ENCODE measurements around the gene S100A10. TPM values are rescaled to one million over a fixed set of nuclear protein-coding genes. Genes with fewer than 3 reads are reported as not detected.

Gene S100A10
- total RNA-seq, 1 donor from 2014 or later = 1,257 TPM

DNA sequence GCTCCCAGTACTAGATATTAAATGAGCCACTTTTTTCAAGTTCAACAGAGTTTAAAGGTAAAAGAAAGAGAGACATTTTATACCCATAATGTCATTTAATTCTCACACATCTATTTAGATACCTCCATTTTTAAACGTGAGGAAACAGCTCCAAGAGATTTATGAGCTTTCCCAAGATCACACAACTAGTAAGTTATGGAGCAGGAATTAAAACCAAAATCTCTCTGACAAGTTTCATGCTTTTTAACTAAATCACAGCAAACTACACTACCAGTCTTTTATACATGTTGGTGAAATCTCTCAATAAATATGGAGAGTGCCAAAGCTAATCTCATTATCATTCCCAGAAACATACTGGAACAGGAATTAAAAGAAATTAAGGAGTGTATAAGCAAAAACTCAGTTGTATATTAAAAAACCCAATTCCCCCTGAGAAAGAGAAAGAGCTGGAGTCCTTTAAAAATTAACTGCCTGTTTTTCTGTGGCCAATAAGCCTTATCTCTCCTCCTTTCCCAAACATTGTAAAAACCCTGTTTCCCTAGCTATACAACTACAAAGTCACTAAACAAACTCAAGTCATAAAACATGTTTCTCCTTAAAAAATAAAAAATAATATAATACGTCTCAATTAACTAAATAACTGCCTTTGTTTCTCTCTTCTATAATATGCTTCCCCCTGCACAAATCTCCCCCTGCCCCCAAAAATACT is 57.6 kb downstream of the S100A10 start:
- Histone ChIP-seq H3K4me2 (ENCODE audit: low read length) (no peak overlapping the region), H2AFZ (ENCODE audit: low read depth, low read length) (no peak overlapping the region), H3K79me2 (ENCODE audit: insufficient read depth, low read length) (no peaks in the 10 kb centered on the region), H3K9ac (ENCODE audit: low read length) (no peak overlapping the region), H3K27me3 (ENCODE audit: insufficient read depth, low read length) (peaks cover 2% of the 10 kb centered on the region), H3K4me3 (ENCODE audit: insufficient read depth, low read depth, low read length) (no peak overlapping the region), H3K36me3 (ENCODE audit: insufficient read depth, low read length) (no peaks in the 10 kb centered on the region), H3K9me3 (ENCODE audit: insufficient read depth, low read depth, low read length) (no peaks in the 10 kb centered on the region), H3K27ac (ENCODE audit: low read depth, low read length) (no peak overlapping the region), H3K4me1 (ENCODE audit: insufficient read depth, low read length) (peaks cover 4% of the 10 kb centered on the region), H4K20me1 (ENCODE audit: insufficient read depth, low read length) (no peaks in the 10 kb centered on the region)
- peaks cover 18% of the 10 kb centered on the region for H3K4me1 Mint-ChIP-seq (ENCODE audit: low read depth, unreplicated experiment)
- H3K36me3 Mint-ChIP-seq (ENCODE audit: low read depth, unreplicated experiment) = no peaks in the 10 kb centered on the region
- H3K4me3 Mint-ChIP-seq (ENCODE audit: unreplicated experiment) = no peak overlapping the region
- peak overlapping the region; percentile 2 for H3K27ac Mint-ChIP-seq (ENCODE audit: unreplicated experiment)
- no peak for FAIRE-seq
- H3K9me3 Mint-ChIP-seq (ENCODE audit: unreplicated experiment) = no peaks in the 10 kb centered on the region
- H3K27me3 Mint-ChIP-seq (ENCODE audit: low read depth, unreplicated experiment) = no peaks in the 10 kb centered on the region
- TF ChIP-seq, protein P1, sequence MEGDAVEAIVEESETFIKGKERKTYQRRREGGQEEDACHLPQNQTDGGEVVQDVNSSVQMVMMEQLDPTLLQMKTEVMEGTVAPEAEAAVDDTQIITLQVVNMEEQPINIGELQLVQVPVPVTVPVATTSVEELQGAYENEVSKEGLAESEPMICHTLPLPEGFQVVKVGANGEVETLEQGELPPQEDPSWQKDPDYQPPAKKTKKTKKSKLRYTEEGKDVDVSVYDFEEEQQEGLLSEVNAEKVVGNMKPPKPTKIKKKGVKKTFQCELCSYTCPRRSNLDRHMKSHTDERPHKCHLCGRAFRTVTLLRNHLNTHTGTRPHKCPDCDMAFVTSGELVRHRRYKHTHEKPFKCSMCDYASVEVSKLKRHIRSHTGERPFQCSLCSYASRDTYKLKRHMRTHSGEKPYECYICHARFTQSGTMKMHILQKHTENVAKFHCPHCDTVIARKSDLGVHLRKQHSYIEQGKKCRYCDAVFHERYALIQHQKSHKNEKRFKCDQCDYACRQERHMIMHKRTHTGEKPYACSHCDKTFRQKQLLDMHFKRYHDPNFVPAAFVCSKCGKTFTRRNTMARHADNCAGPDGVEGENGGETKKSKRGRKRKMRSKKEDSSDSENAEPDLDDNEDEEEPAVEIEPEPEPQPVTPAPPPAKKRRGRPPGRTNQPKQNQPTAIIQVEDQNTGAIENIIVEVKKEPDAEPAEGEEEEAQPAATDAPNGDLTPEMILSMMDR (IDR thresholded peaks at IDR 0.05; ENCODE audit: insufficient read depth, low read depth, low read length) = no peak
- TF ChIP-seq EZH2 (IDR thresholded peaks at IDR 0.05; ENCODE audit: insufficient read depth, low read length) = no peak
- no peak for DNase-seq (ENCODE audit: low read depth)

GRCh38 chr1:151935154-151935553 is 58.5 kb downstream of the S100A10 start:
- no peak for TF ChIP-seq EZH2 (IDR thresholded peaks at IDR 0.05; ENCODE audit: insufficient read depth, low read length)
- TF ChIP-seq, protein P1 (IDR thresholded peaks at IDR 0.05; ENCODE audit: insufficient read depth, low read depth, low read length) = no peak
- peak overlapping the region; percentile 7 for H3K27ac Mint-ChIP-seq (ENCODE audit: unreplicated experiment)

DNA sequence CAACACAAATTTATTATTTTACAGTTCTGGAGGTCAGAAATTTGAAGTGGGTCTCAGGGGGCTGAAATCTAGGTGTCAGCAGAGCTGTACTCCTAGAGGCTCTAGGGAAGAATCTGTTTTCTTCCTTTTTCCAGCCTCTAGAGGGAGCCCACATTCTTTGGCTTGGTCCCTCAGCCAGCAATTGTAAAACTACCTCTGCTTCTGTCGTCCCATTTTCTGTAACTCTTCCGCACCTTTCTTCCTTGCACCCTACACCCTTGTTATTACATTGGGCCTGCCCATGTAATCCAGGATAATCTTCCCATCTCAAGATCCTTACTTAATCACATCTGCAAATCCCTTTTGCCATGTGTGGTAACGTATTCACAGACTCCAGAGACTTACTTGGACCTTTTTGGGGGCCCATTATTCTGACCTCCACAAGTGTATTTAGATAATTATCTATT is 59.6 kb downstream of the S100A10 start:
- Mint-ChIP-seq H3K4me1 (ENCODE audit: low read depth, unreplicated experiment) (peaks cover 14% of the 10 kb centered on the region), H3K27me3 (ENCODE audit: low read depth, unreplicated experiment) (no peaks in the 10 kb centered on the region), H3K36me3 (ENCODE audit: low read depth, unreplicated experiment) (no peaks in the 10 kb centered on the region), H3K9me3 (ENCODE audit: unreplicated experiment) (no peaks in the 10 kb centered on the region), H3K4me3 (ENCODE audit: unreplicated experiment) (no peak overlapping the region), H3K27ac (ENCODE audit: unreplicated experiment) (no peak overlapping the region)
- no peak overlapping the region for H3K4me2 ChIP-seq (ENCODE audit: low read length)
- no peak overlapping the region for H3K9ac ChIP-seq (ENCODE audit: low read length)
- TF ChIP-seq, protein P1 (IDR thresholded peaks at IDR 0.05; ENCODE audit: insufficient read depth, low read depth, low read length) = peak; percentile 90
- no peak for TF ChIP-seq EZH2 (IDR thresholded peaks at IDR 0.05; ENCODE audit: insufficient read depth, low read length)
- H3K79me2 ChIP-seq (ENCODE audit: insufficient read depth, low read length) = no peaks in the 10 kb centered on the region
- no peaks in the 10 kb centered on the region for H3K9me3 ChIP-seq (ENCODE audit: insufficient read depth, low read depth, low read length)
- DNase-seq (ENCODE audit: low read depth) = peak; percentile 25
- no peaks in the 10 kb centered on the region for H3K36me3 ChIP-seq (ENCODE audit: insufficient read depth, low read length)
- peaks cover 2% of the 10 kb centered on the region for H3K27me3 ChIP-seq (ENCODE audit: insufficient read depth, low read length)
- no peak overlapping the region for H3K27ac ChIP-seq (ENCODE audit: low read depth, low read length)
- no peak overlapping the region for H2AFZ ChIP-seq (ENCODE audit: low read depth, low read length)
- no peak overlapping the region for H3K4me3 ChIP-seq (ENCODE audit: insufficient read depth, low read depth, low read length)
- peak; percentile 29 for FAIRE-seq
- no peaks in the 10 kb centered on the region for H3K4me1 ChIP-seq (ENCODE audit: insufficient read depth, low read length)
- H4K20me1 ChIP-seq (ENCODE audit: insufficient read depth, low read length) = no peaks in the 10 kb centered on the region

More at GRCh38 chr1:151935154-151935553, 58.5 kb downstream of the S100A10 start:
- H3K4me1 Mint-ChIP-seq (ENCODE audit: low read depth, unreplicated experiment) = peaks cover 14% of the 10 kb centered on the region
- no peaks in the 10 kb centered on the region for H3K36me3 ChIP-seq (ENCODE audit: insufficient read depth, low read length)
- H4K20me1 ChIP-seq (ENCODE audit: insufficient read depth, low read length) = no peaks in the 10 kb centered on the region
- no peak overlapping the region for H3K4me3 Mint-ChIP-seq (ENCODE audit: unreplicated experiment)
- H3K27me3 ChIP-seq (ENCODE audit: insufficient read depth, low read length) = peaks cover 2% of the 10 kb centered on the region
- no peak overlapping the region for H3K27ac ChIP-seq (ENCODE audit: low read depth, low read length)
- no peak overlapping the region for H3K4me3 ChIP-seq (ENCODE audit: insufficient read depth, low read depth, low read length)
- H3K36me3 Mint-ChIP-seq (ENCODE audit: low read depth, unreplicated experiment) = no peaks in the 10 kb centered on the region
- no peaks in the 10 kb centered on the region for H3K79me2 ChIP-seq (ENCODE audit: insufficient read depth, low read length)
- no peaks in the 10 kb centered on the region for H3K27me3 Mint-ChIP-seq (ENCODE audit: low read depth, unreplicated experiment)
- DNase-seq (ENCODE audit: low read depth) (peak; percentile 41), FAIRE-seq (no peak)
- peak overlapping the region; percentile 44 for H3K4me2 ChIP-seq (ENCODE audit: low read length)
- no peaks in the 10 kb centered on the region for H3K4me1 ChIP-seq (ENCODE audit: insufficient read depth, low read length)
- H2AFZ ChIP-seq (ENCODE audit: low read depth, low read length) = peak overlapping the region; percentile 14
- no peaks in the 10 kb centered on the region for H3K9me3 ChIP-seq (ENCODE audit: insufficient read depth, low read depth, low read length)
- no peaks in the 10 kb centered on the region for H3K9me3 Mint-ChIP-seq (ENCODE audit: unreplicated experiment)
- H3K9ac ChIP-seq (ENCODE audit: low read length) = no peak overlapping the region

Data from astrocyte (in vitro differentiated cells and primary cell).